Stimulated activated naive CD4-positive, alpha-beta T cell treated with Interleukin-2 at 50 U/mL for 16 hours (primary cell): ENCODE measurements around the gene RRP9.
"Not testable (repeated sequence)": the region's sequence is repeated elsewhere in the genome, so short reads cannot be mapped to it uniquely, and the experiment has no call there.

Source experiments
- DNase-seq: peaks from one replicate; lab custom pipeline; 2025; lab: John Stamatoyannopoulos, UW

RRP9 gene

DNA sequence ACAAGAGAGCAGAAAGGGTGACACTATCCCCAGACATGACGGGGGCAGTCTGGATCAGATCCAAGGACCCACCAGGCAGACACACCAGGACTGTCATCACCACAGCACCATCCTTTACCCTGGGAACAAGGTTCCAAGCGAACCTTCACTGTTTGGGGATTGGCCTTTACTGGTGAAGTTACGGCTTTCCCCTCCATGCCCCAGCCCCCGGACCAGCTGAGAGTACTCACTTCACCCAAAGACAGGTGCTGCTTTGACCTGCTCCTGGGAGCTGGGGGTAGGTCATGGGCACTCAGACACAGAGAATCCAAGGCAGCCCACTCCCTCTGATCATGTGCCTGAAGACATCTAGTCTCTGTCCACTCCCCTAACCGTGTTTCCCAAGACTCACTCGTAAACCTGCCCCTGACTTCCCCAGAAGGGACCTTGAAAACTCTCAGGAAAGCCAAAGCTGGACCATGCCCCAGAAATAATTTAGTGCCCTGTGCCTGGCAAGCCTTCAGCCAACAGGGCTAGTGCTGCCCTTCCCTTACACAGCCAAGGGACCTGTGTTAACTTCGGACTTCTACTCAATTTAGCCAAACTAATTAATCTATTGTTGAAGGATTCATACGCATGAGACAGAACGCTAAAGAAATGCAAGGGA lies 2.8 kb downstream of the RRP9 start:
- no peak for DNase-seq

DNA sequence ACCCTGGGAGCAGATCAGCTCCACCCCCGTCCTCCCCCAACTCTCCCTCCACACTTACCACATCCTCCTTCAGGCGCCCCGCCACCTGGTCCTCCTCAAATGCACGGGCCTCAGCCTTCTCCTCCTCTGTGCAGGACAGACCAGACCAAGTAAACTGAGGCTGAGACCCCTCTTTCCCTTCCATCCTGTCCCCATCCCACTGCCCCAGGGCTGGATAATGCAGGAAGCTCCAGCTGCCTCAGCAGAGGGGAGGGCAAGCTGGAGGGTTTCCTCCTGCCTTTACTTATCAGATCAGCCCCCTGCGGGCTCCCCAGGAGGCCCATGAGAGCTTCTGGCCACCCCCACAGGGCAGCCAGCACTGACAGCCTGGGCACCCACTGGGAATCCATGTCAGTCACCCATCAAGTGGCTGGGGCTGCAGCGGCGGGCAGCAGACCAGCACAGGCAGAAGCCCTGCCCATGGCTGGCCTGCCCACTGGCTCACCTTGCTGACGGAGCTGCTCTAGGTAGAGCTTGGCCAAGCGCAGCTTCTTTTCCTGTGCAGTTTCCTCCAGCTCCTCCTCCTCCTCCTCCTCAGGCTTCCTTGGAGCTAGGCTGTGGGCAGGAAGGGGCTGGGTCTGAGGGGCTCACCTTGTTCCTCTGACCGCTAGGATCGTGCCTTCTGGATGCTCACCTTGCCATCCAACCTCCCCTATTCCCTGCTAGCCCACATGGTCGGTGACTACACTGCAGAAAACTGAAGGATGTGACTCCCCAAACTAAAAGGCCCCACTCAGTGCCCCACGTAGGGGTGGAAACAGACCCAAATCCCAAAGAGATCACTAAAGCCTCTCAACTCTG lies 3.9 kb downstream of the RRP9 start:
- DNase-seq: no peak

DNA sequence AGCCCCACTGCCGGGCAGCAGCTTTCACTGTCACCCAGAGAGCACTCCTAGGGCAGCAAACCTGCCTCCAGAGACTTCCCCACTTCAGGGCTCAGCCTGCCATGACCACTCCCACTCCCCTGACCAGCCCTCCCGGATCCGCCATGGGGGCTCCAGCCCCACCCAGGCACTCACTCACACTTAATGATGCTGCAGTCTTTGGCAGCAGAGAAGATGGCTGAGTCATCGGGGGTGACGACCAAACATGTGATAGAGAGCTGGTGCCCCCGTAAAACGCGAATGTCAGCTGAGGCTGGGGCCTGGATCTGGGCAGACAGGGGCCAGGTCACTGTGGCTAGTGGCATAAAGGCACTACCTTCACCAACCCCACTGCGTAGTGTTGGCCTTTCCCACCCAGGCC lies 4.7 kb downstream of the RRP9 start:
- DNase-seq: no peak

DNA sequence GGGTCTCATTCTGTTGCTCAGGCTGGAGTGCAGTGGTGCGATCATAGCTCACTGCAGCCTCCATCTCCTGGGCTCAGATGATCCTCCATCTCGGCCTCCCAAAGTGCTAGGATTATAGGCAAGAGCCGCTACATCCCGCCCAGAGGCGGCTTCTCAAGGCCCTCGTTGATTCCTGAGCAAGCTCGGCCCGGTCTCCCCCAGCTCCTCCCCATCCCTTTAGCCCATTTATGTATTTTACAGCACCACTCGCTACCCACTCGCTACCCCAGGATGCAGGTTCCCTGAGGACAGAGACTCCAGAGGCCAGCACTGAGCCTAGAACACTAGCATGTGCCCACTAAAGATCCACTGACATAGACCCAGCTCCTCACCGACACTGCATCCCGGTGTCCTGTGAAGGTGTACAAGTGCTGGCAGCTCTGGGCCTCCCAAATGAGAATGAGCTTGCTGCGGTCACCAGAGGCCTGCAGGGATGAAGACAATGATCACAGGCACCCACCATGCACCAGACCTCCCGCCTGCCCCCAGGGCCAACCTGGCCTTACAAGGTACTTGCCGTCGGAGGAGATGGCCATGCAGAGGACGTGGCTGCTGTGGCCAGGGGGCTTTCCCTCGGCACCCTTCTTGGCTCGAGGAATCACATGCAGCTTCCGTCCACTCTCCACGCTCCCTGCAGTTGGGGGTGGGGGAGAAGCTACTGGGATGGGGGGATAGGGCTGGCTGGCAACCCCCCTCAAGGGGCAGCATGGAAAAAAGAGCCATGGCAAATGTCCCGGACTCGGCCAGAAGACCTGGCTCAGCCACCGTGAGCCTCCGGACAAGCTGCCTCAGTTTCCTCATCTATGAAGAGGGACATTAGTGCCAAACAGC lies 5.6 kb downstream of the RRP9 start:
- DNase-seq: no peak

DNA sequence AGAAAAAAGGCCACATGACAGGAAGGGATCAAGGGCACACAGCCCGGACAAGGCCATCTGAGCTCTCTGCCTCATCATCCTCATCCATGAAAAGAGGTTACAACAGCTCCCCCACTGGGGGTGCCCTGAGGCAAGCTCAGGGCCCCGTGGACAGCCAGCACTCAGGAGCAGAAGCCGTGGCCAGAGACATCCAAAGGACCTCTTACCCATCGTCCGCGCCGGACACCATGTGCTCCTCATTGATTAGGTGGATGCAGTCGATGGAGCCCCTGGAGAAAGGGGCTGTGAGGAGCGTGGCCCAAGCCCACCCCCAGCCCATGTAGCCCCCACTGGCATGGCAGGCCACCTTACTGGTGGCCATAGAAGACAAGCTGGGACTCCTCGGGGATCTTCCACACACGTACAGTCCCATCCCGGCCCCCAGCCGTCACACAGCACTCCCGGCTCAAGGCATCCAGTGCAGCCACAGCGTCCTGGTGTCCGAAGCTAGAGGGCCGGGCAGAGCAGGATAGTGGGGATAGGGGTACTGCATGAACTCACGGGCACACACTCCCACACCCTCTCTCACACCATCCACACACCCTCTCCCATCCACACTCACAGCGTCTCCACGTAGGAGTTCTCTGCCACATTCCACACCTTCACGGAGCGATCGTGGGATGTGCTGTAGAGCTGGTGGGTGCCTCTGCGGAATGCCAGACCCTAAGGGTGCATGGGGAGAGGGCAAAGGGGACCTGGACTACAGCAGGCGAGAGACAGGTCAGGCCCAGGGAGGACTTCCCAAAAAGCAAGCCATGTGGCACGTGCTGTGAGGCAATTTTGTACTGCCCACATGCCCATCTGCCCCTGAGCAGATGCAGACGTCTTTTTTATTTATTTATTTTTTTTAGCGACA lies 6.5 kb downstream of the RRP9 start:
- DNase-seq: no peak

DNA sequence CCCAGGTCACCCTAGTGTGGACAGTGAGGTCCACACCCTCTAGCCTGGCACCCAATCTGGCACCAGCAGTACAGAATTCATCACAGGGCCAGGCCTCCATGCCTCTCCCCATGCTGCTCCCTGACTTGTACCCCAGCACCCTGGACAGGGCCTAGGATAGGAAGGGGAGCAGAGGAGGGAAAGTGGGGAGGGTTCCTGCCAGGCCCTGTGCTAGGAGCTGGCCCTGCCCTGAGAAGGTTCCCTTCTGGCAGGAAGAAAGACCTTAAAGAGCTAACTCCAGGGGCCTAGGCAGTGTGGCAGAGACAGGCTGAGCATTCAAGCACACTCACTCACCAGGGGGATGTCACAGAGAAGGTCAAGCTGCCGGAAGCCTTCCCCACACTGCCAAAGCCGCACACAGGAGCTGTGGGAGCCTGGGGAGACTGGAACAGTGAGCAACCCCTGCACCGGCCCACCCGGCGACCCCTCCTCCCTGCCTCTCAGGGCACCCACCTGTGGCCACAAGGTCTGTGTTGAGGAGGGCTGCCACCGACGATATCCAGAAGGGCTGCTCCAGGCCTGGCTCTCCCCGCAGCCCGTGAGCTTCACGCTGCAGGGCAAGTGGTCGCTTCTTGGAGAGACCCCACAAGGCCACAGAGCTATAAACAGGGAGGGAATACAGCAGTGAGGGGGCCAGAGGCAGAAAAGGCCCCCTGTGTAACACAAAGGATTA lies 7.4 kb downstream of the RRP9 start:
- no peak for DNase-seq

DNA sequence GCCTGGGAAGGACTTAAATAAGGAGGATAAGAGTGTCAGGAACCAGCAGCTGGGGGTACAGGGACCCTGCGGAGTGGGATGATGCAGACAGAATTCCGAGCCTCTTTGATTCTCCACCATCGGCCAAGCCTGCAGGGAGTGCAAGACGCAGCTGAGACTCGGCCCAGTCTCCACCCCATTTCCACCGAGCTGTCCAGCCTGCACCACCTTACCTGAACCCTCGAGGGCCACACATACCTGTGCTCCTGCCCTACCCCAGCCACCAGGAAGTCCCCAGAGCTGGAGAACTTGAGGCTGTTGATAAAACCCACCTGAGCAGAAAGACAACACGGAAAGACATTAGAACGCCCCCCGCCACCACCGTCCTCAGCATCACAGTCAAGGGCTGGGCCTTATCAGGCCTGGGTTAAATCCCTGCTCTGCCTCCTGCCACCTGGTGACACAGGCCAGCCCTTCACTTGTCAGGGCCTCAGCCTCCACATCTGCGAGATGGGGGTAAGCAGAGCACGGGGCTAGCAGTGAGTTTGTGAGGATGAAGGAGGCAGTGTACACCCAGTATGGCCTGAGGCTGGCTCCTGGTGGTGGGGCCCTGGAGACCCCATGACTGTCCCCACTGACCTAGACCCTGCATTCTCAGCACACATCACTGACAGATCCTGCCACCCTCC lies 8.1 kb downstream of the RRP9 start:
- DNase-seq: no peak

DNA sequence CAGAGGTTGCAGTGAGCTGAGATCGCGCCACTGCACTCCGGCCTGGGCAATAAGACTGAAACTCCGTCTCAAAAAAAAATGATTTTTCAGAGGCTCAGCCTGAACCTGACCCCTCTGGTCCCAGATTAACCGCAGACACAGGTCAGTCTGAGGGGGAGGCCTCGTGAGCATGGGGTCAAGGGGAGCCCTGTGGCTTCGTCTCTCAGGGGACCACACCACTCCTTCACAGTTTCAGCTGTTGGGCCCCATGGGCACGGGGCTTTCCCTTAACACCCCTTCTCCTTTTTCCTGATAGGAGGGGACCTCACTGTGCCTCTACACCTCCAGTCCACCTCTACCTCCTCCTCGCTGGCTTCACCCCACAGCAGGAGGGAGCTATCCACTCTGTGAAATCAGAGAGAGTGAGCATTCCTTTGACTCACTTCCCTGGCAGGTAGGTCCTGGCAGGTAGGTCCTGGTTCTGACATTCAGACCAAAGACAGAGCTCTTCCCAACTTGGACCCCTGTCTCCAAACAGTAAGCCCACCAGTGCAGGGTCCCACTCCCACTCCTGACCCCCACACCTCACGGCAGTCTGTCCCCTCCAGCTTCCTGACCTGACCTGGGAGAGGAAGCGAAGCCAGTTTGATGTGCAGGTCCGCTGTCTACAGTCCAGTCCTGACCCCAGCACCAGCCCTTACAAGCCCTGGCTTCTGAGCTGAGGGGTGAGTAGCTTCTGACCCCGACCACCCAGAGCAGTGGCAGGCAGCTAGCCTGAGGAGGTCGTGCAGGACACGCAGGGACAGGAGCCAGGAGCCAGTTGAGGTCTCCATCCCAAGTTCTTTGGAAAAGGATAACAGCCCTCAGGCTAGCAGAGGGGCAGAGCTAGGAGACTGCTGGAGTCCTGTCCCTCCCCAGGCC lies 9.0 kb downstream of the RRP9 start:
- no peak for DNase-seq

DNA sequence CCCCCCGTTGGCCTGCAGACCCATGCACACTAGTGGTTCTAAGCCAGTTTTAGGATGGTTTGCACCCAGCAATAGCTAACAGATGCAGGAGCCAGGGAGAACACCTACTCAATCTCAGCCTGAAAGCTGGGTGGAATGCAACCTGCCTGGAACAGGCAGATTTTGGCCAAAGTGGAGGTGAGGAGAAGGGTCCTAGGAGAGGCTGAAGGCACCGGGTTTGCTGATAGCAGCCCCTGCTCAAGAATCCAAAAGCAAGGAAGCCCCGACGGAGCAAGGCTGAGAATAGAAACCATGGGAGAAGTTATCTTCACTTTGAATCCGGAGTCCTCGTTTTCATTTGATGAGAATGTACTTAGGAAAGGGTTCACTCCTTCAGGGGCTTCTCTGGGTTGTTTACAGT lies 9.9 kb downstream of the RRP9 start:
- DNase-seq: no peak

DNA sequence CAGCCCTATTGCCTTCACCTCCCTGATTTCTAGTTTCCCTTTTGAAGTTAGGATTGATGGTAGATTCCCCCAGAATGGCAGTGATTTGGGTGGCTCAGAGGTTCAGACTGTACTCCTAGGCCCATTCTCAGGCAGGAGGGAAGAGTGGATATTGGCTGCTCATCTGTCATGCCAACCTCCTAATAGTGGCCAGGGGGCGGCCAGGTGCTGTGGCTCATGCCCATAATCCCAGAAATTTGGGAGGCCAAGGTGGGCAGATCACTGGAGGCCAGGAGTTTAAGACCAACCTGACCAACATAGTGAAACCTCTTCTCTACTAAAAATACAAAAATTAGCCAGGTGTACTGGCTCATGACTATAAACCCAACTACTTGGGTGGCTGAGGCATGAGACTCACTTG lies 11.3 kb downstream of the RRP9 start:
- no peak for DNase-seq

DNA sequence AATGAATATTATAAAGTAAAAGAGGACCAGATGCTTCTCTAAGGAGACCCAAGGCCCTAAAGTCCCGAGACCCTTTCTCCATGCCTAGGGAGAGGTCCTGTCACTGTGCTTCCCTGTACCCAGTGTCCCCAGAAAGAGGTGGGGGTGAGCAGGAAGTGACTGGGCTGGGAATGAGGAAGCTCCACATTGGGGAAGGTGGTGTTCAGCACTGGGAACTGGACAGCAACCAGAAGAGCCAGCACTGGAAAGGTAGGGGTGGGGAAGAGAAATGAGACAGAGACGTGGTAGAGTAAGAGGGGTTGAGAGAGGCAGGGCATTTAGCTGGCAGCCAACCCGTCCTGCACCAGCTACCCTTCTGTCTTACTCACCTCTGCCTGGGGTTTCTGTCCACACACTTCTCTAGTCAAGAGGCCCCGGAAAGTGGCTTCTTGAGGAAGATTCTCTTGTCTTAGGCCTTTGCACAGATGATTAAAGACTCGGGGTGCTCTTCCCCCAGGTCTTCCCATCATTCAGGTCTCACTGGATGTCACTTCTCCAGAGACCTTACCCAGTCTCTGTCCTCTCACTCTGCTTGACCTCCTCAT lies 12.2 kb downstream of the RRP9 start:
- no peak for DNase-seq

DNA sequence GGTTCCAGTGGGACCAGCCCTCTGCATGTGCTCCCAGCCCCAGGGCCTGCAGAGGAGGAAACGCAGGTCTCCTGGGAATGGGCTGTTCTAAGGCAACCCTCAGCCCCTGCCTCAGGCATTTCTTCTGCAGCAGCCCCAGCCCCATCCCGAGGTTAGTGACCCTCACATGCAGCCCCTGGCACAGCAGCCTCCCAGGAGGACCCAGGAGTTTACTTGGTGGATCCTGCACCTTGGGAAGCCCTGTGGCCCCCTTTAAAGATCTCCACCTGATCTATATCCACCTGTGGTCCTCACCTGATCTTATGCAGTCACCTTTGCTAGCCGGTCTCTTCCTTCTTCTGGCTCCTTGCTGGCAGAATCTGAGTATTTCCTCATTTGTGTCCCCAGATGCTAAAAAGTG lies 12.7 kb downstream of the RRP9 start:
- DNase-seq: not testable (repeated sequence)

DNA sequence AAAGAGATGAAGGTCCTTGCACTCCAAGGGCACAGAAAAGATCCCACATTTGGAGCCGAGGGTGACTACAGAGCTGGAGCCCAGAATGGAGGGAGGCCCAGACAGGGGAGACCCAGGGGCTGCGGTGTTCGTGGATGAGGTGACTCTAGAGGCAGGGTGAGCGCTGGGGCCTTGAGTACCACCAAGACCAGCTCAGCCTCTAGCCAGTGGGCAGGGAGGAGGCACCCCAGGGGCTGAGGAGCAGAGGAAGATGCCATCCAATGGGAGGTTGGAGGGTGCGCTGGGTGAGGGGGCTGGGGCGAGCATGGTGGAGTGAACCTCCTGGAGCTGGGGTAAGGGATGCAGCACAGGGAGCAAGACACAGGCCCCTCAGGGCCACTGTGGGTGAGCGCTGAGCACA lies 13.3 kb downstream of the RRP9 start:
- DNase-seq: no peak

DNA sequence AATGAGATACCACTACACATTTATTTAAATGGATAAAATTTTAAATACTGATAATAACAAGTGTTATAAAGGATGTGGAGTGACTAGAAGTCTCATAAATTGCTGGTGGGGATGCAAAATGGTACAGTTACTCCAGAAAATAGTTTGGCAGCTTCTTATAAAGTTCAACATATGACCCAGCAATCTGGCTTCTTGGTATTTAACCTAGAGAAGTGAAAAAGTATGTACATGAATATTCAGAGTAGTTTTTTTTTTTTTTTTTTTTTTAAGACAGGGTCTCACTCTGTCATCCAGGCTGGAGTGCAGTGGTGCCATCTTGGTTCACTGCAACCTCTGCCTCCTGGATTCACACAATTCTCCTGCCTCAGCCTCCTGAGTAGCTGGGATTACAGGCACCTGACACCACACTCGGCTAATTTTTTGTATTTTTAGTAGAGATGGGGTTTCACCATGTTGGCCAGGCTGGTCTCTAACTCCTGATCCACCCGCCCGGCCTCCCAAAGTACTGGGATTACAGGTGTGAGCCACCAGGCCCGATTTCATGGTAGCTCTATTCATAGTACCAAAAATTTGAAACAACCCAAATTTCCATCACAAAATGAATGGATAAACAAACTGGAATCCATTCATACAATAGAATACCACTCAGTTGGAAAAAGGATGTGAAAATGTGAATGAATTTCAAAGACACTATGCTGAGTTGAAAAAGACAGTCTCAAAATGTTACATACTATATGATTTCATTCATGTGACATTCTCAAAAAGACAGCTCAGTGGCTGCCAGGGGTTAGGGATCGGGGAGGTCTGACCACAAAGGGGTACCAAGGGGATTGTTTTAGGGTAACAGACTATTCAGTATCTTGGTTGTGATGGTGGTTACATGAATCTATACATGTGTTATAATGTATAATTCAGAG lies 14.4 kb downstream of the RRP9 start:
- DNase-seq: no peak

DNA sequence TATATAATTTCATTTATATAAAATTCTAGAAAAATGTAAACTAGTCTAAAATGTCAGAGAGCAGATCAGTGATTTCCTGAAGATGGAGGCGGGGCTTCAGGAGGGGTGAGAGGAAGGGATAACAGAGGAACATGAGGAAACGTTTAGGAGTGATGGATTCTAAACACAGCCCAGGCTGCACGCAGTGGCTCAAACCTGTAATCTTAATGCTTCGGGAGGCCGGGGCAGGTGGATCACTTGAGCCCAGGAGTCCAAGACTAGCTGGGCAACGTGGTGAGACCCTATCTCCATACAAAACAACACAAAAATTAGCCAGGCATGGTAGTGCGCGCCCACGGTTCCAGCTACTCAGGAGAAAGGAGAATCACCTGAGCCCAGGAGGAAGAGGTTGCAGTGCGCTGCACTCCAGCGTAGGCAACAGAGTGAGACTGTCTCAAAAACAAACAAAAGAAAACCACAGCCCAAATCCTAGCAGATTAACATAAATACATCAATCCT lies 20.6 kb downstream of the RRP9 start:
- DNase-seq: no peak

DNA sequence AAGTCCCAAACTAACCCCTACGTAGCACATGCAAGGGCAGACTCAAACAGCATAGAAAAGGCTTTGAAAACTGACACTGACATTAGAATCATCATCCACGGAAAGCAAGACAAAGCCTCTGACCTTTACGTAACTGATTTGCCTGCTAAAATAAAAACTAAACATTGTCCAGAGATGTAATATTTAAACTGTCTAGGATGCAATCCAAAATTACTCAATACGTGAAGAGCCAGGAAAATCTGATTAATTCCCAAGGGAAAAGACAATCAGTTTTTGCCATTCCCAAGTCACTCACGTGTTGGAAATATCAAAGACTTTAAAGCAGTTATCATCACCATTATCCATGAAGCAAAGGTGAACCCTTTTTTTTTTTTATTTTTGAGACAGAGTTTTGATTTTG lies 25.3 kb downstream of the RRP9 start:
- DNase-seq: no peak

DNA sequence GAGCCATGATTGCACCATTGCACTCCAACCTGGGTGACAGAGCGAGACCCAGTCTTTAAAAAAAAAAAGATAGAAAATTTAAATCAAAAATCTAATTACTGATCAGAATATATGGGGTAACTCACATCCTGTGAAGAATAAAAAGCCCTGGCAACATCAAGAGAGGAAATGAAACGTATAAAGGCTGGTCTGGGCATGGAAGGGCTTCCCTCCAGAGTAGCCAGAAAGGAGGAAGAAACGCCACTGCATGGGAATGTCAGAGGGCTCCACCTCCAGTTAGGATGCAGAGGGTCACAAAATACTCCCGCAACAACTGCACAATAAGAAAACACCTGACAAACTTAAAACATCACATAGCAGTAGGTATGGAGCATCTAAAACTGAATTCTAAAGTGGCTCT lies 33.7 kb downstream of the RRP9 start:
- DNase-seq: no peak
